KMS-11 (cell line): ENCODE data around the gene CCDC169.
A peak's percentile ranks its signal among the peaks of the same experiment; 100 is the strongest.

Experiments used
- H2AFZ ChIP-seq: fragments of 200-600 bp; sonication (generic); 2 replicates; pipeline ENCODE4 v1.6.1; 2016; ENCODE audit warnings: antibody characterized with exemption, mixed run types, low read depth
- H3K27ac ChIP-seq: fragments of 200-600 bp; sonication (generic); 2 replicates; pipeline ENCODE4 v1.6.1; 2016; ENCODE audit warnings: mild to moderate bottlenecking, mixed run types
- H3K27me3 ChIP-seq: fragments of 200-600 bp; sonication (generic); 2 replicates; pipeline ENCODE4 v1.6.1; 2017; ENCODE audit warnings: mild to moderate bottlenecking, low read depth, mixed run types, moderate library complexity; ENCODE audit not compliant: insufficient read depth
- H3K36me3 ChIP-seq: fragments of 200-600 bp; sonication (generic); 2 replicates; pipeline ENCODE4 v1.6.1; 2017; ENCODE audit warnings: mild to moderate bottlenecking, mixed run types; ENCODE audit not compliant: insufficient read depth
- H3K4me1 ChIP-seq: fragments of 200-600 bp; sonication (generic); 2 replicates; pipeline ENCODE4 v1.6.1; 2016; ENCODE audit warnings: mild to moderate bottlenecking, low read depth, mixed run types; ENCODE audit not compliant: poor library complexity, severe bottlenecking
- H3K4me2 ChIP-seq: fragments of 200-600 bp; sonication (generic); 2 replicates; pipeline ENCODE4 v1.7.0; 2016; ENCODE audit warnings: mild to moderate bottlenecking, mixed run types
- H3K4me3 ChIP-seq: fragments of 200-600 bp; sonication (generic); IDR thresholded peaks from 2 replicates; pipeline ENCODE4 v1.6.1; 2017; ENCODE audit warnings: low read depth, low read length, mixed read lengths; ENCODE audit not compliant: insufficient read depth
- H3K79me2 ChIP-seq: fragments of 200-600 bp; sonication (generic); 2 replicates; pipeline ENCODE4 v1.6.1; 2016; ENCODE audit warnings: low read depth, mixed run types; ENCODE audit not compliant: insufficient read depth
- H3K9ac ChIP-seq: fragments of 200-600 bp; sonication (generic); 2 replicates; pipeline ENCODE4 v1.6.1; 2016; ENCODE audit warnings: mild to moderate bottlenecking, mixed run types
- H4K20me1 ChIP-seq: fragments of 200-600 bp; sonication (generic); 2 replicates; pipeline ENCODE4 v1.6.1; 2016; ENCODE audit warnings: mild to moderate bottlenecking, mixed run types; ENCODE audit not compliant: insufficient read depth
- TF ChIP-seq, protein P1 (sequence below): fragments of 200-600 bp; sonication (generic); conservative IDR thresholded peaks from 2 replicates; pipeline ENCODE4 v1.6.1; 2017; ENCODE audit warnings: low read depth, mild to moderate bottlenecking, antibody characterized with exemption, low read length, moderate library complexity, mixed read lengths

Gene CCDC169

DNA sequence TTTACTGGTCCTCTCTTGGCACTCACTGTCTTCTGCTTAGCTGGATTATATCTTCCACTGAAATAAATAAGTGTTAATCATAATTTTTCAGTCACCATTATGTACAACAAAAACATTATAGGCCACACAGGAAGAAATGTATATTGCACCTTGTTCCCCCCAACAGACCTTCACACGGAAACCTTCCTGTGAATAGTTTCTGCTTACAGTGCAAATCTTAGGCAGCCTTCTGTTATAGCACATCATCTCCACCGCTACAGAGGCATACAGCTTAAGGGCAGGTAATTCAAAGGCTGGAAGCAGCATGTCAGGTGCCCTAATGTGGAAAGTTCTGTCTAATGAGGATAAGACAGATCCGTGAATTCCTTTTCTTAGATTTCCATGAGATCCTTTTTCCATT lies 66.4 kb downstream of the CCDC169 start:
- TF ChIP-seq, protein P1, sequence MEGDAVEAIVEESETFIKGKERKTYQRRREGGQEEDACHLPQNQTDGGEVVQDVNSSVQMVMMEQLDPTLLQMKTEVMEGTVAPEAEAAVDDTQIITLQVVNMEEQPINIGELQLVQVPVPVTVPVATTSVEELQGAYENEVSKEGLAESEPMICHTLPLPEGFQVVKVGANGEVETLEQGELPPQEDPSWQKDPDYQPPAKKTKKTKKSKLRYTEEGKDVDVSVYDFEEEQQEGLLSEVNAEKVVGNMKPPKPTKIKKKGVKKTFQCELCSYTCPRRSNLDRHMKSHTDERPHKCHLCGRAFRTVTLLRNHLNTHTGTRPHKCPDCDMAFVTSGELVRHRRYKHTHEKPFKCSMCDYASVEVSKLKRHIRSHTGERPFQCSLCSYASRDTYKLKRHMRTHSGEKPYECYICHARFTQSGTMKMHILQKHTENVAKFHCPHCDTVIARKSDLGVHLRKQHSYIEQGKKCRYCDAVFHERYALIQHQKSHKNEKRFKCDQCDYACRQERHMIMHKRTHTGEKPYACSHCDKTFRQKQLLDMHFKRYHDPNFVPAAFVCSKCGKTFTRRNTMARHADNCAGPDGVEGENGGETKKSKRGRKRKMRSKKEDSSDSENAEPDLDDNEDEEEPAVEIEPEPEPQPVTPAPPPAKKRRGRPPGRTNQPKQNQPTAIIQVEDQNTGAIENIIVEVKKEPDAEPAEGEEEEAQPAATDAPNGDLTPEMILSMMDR, result no peak
- no peaks in the 10 kb centered on the region for H3K36me3 ChIP-seq

DNA sequence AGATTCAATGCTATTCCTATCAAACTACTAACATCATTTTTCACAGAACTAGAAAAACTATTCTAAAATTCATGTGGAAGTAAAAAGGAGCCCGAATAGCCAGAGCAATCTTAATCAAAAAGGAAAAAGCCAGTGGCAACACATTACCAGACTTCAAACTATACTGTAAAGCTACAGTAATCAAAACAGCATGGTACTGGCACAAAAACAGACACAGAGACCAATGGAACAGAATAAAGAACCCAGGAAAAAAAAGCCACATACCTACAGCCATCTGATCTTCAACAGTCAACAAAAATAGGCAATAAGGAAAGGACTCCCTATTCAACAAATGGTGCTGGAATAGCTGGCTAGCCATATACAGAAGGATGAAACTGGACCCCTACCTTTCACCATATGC lies 72.9 kb downstream of the CCDC169 start:
- TF ChIP-seq, protein P1, result no peak
- Histone ChIP-seq H3K79me2 (no peaks in the 10 kb centered on the region), H3K4me3 (no peak overlapping the region), H3K9ac (no peak overlapping the region), H3K27ac (no peak overlapping the region), H4K20me1 (no peaks in the 10 kb centered on the region), H2AFZ (no peak overlapping the region), H3K4me1 (peaks cover 15% of the 10 kb centered on the region), H3K4me2 (no peak overlapping the region), H3K36me3 (no peaks in the 10 kb centered on the region), H3K27me3 (no peaks in the 10 kb centered on the region)

More for the DNA sequence above, 66.4 kb downstream of the CCDC169 start:
- no peak overlapping the region for H3K9ac ChIP-seq
- no peak overlapping the region for H3K4me2 ChIP-seq
- H3K27ac ChIP-seq, result no peak overlapping the region
- H3K27me3 ChIP-seq, result no peaks in the 10 kb centered on the region
- no peak overlapping the region for H2AFZ ChIP-seq
- no peaks in the 10 kb centered on the region for H4K20me1 ChIP-seq
- H3K4me1 ChIP-seq, result no peaks in the 10 kb centered on the region
- no peak overlapping the region for H3K4me3 ChIP-seq
- no peaks in the 10 kb centered on the region for H3K79me2 ChIP-seq

GRCh38 chr13:36219883-36220282 lies 77.7 kb downstream of the CCDC169 start:
- TF ChIP-seq, protein P1, result no peak
- no peaks in the 10 kb centered on the region for H3K27me3 ChIP-seq
- no peak overlapping the region for H3K27ac ChIP-seq
- no peak overlapping the region for H3K4me3 ChIP-seq
- no peak overlapping the region for H3K4me2 ChIP-seq
- peaks cover 28% of the 10 kb centered on the region for H3K4me1 ChIP-seq
- no peaks in the 10 kb centered on the region for H4K20me1 ChIP-seq
- no peak overlapping the region for H3K9ac ChIP-seq
- no peak overlapping the region for H2AFZ ChIP-seq
- no peaks in the 10 kb centered on the region for H3K79me2 ChIP-seq
- H3K36me3 ChIP-seq, result no peaks in the 10 kb centered on the region

- Histone ChIP-seq H3K79me2 (no peaks in the 10 kb centered on the region), H3K36me3 (no peaks in the 10 kb centered on the region), H3K4me1 (peaks cover 21% of the 10 kb centered on the region), H3K27ac (peak overlapping the region; percentile 20; the same call in 1 of the 2 replicates), H2AFZ (no peak overlapping the region), H3K4me2 (no peak overlapping the region), H3K9ac (no peak overlapping the region), H4K20me1 (no peaks in the 10 kb centered on the region), H3K4me3 (no peak overlapping the region), H3K27me3 (no peaks in the 10 kb centered on the region)
- TF ChIP-seq, protein P1, result no peak
These were observed 80.2 kb downstream of the CCDC169 start for GRCh38 chr13:36217456-36217855.
